Thoracic aorta (tissue), 2 donors: ENCODE measurements around the gene DLGAP1. TPM values are rescaled to one million over a fixed set of nuclear protein-coding genes. Genes with fewer than 3 reads are reported as not detected.

Experiments used
- ATAC-seq: fragments of 150-250 bp; one replicate; pipeline ENCODE4 v1.8.0; 2017; ENCODE audit warnings: low read depth; ENCODE audit not compliant: insufficient number of reproducible peaks, low FRiP score
- DNase-seq: peaks from one replicate; pipeline ENCODE4 v3.0.0-alpha.2; 2020; ENCODE audit warnings: low spot score
- H3K27ac ChIP-seq, 2 donors: fragments of 200-600 bp; sonication (generic); 1 replicate in 1 of 2; 2 replicates in 1 of 2; pipeline ENCODE4 v1.5.1; 2016; ENCODE audit warnings: mild to moderate bottlenecking in 2 of 2, moderate library complexity in 2 of 2
- H3K27me3 ChIP-seq: fragments of 200-600 bp; sonication (generic); replicated peaks from 2 replicates; pipeline ENCODE4 v1.6.0; 2016; ENCODE audit warnings: mild to moderate bottlenecking; ENCODE audit not compliant: insufficient read depth
- H3K36me3 ChIP-seq: fragments of 200-600 bp; sonication (generic); one replicate; pipeline ENCODE4 v1.5.1; 2016
- H3K4me1 ChIP-seq, 2 donors: fragments of 200-600 bp; sonication (generic); 1 replicate in 1 of 2; 2 replicates in 1 of 2; pipeline versions ENCODE4 v1.5.1 to v1.6.0; 2016; ENCODE audit warnings: low read depth in 2 of 2, mild to moderate bottlenecking in 1 of 2; ENCODE audit not compliant: control insufficient read depth in 1 of 2
- H3K4me3 ChIP-seq: fragments of 200-600 bp; sonication (generic); 2 replicates; pipeline ENCODE4 v1.5.1; 2016; ENCODE audit warnings: mild to moderate bottlenecking
- H3K9me3 ChIP-seq: fragments of 200-600 bp; sonication (generic); 2 replicates; pipeline ENCODE4 v1.5.1; 2016
- total RNA-seq, 2 donors: library from RNA; depleted of rRNA; stranded (reverse); fragments of >200 nt; gene quantifications; one replicate each; pipeline versions ENCODE4 v1.1.0 to v1.2.3, GENCODE V29; 2016
- TF ChIP-seq, protein P1 (sequence below): fragments of 200-600 bp; sonication (generic); IDR thresholded peaks from one replicate; pipeline ENCODE4 v1.5.1; 2019; ENCODE audit warnings: antibody characterized with exemption

DLGAP1 gene
- total RNA-seq, 2 donors from 2014 or later: 7.3 to 19.0 TPM

DNA sequence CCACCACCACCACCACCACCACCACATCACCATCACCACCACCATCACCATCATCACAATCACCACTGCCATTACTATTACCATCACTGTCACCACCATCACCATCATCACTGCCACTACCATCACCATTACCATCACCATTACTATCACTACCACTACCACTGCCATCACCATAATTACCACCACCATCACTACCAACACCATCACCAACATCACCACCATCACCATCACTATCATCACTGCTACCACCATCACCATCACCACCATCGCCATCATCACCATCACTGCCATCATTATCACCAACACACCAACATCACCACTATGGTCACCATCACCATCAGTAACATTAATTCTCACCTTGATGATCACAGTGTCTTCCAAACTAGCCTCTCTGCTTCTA, 713.8 kb downstream of the DLGAP1 start:
- TF ChIP-seq, protein P1, sequence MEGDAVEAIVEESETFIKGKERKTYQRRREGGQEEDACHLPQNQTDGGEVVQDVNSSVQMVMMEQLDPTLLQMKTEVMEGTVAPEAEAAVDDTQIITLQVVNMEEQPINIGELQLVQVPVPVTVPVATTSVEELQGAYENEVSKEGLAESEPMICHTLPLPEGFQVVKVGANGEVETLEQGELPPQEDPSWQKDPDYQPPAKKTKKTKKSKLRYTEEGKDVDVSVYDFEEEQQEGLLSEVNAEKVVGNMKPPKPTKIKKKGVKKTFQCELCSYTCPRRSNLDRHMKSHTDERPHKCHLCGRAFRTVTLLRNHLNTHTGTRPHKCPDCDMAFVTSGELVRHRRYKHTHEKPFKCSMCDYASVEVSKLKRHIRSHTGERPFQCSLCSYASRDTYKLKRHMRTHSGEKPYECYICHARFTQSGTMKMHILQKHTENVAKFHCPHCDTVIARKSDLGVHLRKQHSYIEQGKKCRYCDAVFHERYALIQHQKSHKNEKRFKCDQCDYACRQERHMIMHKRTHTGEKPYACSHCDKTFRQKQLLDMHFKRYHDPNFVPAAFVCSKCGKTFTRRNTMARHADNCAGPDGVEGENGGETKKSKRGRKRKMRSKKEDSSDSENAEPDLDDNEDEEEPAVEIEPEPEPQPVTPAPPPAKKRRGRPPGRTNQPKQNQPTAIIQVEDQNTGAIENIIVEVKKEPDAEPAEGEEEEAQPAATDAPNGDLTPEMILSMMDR: no peak
- no peaks in the 10 kb centered on the region for H3K4me1 ChIP-seq
- ATAC-seq: no peak
- H3K4me3 ChIP-seq: no peak overlapping the region
- no peak overlapping the region for H3K27ac ChIP-seq
- H3K36me3 ChIP-seq: no peaks in the 10 kb centered on the region
- H3K27me3 ChIP-seq: no peaks in the 10 kb centered on the region
- H3K9me3 ChIP-seq: no peaks in the 10 kb centered on the region
- DNase-seq: no peak

DNA sequence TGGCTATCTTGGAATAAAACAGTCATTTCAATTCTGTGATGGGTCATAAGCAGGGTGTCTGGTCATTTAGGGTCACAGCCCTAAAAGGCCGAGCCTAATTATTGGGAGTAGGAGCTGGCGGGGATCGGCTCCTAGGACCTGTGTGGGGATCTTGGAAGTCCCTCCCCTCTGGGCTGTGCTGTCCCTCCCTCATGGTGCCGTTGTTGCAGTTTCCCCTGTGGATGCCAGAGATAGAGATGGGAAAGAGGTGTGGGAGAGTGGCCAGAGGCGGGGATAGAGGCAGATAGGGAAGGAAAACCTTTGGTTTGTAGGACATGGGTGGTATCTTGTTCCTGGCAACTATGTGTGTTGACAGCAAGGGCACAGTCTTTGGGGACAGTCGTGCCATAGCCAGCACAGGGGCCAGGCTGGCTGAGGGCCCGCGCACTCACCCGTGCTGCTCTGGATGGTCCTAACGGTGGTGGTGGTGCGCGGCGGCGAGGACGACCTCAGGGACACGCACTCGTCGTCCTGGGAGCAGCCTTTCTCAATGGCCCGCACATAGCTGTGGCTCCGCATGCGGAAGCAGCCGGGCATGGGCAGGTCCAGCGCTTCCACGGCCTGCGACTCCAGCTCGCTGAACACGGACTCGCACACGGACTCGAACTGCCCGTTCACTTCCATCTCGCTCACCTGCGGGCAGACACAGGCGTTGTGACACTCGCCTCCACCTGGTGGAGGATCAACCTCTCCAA, 726.2 kb downstream of the DLGAP1 start:
- Histone ChIP-seq H3K4me1 (no peaks in the 10 kb centered on the region), H3K4me3 (no peak overlapping the region), H3K36me3 (no peaks in the 10 kb centered on the region), H3K27ac (no peak overlapping the region), H3K9me3 (no peaks in the 10 kb centered on the region), H3K27me3 (no peaks in the 10 kb centered on the region)
- DNase-seq (no peak), ATAC-seq (no peak)
- TF ChIP-seq, protein P1: no peak

DNA sequence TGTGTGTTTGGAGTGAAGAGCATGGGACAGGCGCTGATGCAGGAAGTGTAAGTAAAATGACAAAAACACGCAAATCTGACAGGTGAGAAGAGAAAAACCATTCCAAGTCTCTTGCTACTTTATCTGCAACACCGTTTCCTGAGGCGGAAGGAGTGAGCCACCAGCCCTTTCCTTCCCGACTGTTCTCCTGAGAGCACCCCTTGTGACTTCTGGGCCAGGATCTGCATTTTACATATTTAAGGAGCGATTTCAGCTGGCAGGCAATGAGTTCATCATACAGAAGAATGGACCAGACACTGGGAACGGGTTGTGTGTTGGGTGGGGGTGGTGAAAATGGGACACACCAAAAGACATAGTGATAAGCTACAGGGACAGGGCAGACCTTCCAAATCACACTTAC, 727.8 kb downstream of the DLGAP1 start:
- Histone ChIP-seq H3K4me3 (no peak overlapping the region), H3K27me3 (no peaks in the 10 kb centered on the region), H3K9me3 (no peaks in the 10 kb centered on the region), H3K27ac (no peak overlapping the region), H3K4me1 (peaks cover 0 to 4% of the 10 kb centered on the region in 2 donors), H3K36me3 (no peaks in the 10 kb centered on the region)
- DNase-seq (no peak), ATAC-seq (no peak)
- TF ChIP-seq, protein P1: no peak

DNA sequence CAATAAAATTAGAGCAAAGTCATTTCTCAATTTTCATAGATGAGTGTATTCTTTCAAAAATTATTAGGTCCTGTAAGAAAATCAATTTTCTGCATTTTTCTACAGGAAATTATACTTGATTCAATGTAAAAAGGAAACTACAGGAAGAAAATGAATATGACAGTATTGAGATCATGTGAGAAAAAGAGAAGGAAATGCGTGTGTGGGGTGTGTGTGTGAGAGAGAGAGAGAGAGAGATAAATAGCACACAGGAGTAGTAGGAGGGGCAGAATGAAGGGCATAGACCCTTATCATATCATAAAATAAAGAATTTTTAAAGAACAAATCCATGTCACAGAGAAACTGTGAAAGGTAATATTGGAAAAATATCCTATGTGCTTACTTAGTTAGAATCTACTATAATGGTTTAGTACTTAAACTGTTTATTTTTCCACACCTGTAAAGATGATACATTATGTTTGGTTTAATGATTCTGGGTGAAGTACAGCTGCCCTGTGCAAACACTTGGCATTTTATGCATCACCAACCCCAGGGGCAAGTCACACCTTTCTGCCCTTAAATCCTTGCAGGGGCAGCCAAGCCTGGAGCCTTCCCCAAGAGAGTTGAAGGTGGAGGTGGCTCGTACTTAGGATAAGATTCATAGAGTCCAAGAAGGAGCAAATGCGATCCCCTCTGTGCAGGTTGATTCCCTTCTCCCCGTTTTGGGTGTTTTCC, 728.7 kb downstream of the DLGAP1 start:
- DNase-seq (no peak), ATAC-seq (no peak)
- Histone ChIP-seq H3K27ac (no peak overlapping the region), H3K4me1 (peaks cover 0 to 4% of the 10 kb centered on the region in 2 donors), H3K36me3 (no peaks in the 10 kb centered on the region), H3K4me3 (no peak overlapping the region), H3K27me3 (no peaks in the 10 kb centered on the region), H3K9me3 (no peaks in the 10 kb centered on the region)
- TF ChIP-seq, protein P1: no peak

DNA sequence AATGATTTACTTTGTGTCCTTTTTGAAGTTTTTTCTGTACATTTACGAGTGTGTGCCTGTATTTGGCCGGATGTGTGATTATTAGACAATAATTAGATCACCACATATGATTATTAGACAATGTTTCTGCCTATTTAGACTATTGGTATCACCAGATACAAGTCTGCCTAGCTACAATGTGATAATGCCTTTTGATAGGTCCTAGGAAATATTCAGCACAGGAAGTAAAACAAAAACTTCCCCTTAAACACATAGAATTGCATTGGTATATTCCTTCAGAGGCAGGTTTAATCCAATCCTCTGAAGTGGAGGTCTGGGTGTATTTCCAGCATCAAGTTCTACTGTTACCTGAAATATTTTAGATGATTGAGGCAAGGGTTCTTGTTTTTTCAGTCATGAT, 730.0 kb downstream of the DLGAP1 start:
- no peaks in the 10 kb centered on the region for H3K36me3 ChIP-seq
- no peaks in the 10 kb centered on the region for H3K9me3 ChIP-seq
- ATAC-seq: no peak
- no peak overlapping the region for H3K4me3 ChIP-seq
- H3K27ac ChIP-seq: no peak overlapping the region
- TF ChIP-seq, protein P1: no peak
- peaks cover 0 to 4% of the 10 kb centered on the region in 2 donors for H3K4me1 ChIP-seq
- DNase-seq: no peak
- H3K27me3 ChIP-seq: no peaks in the 10 kb centered on the region
